ENCODE data around the gene MAPRE3.

GRCh38 chr2:27010139-27010538, 39.7 kb downstream of the MAPRE3 start:
- TF ChIP-seq POLR2A (IDR thresholded peaks at IDR 0.05) = no peak
- TF ChIP-seq CTCF (IDR thresholded peaks at IDR 0.05) = no peak

Measured in Peyer's patch (tissue), 4 donors.